HCT116 (cell line): ENCODE results near the gene CRB3. TPM values are rescaled to one million over a fixed set of nuclear protein-coding genes. Genes with fewer than 3 reads are reported as not detected.
A peak's percentile ranks its signal among the peaks of the same experiment; 100 is the strongest.

ENCODE experiments used
- ATAC-seq: fragments of 200-7000 bp; cut with Tn5 transposase; 2 replicates; pipeline ENCODE4 v1.9.1; 2020; ENCODE audit warnings: mild to moderate bottlenecking, moderate library complexity
- BruUV-seq: library from RNA; stranded (reverse); fragments of 400-500 nt; replicated peaks from 2 replicates; lab custom pipeline; 2021; lab: Mats Ljungman, UMichigan
- CTCF ChIA-PET: fragments of 300-600 bp; sonication (Branson Sonifier 250); formaldehyde crosslinking; loops from one replicate; lab custom pipeline; 2021; ENCODE audit warnings: antibody characterized with exemption; lab: Charles Lee
- POLR2A ChIA-PET: fragments of 300-600, 350-600 bp; sonication (Branson Sonifier 250); formaldehyde crosslinking; loops from one replicate; lab custom pipeline; 2021; ENCODE audit warnings: antibody characterized with exemption; lab: Charles Lee
- RAD21 ChIA-PET, 2 experiments: fragments of 300-600 bp; sonication (Branson Sonifier 250); formaldehyde crosslinking; loops; one replicate each; lab custom pipeline; 2023; ENCODE audit warnings: low total read pairs in 2 of 2; ENCODE audit not compliant: uncharacterized antibody in 2 of 2, unreplicated experiment in 2 of 2, low non-redundant PET in 1 of 2; lab: Charles Lee
- DNase-seq: peaks from one replicate; pipeline ENCODE4 v3.0.0-alpha.2; 2010; ENCODE audit warnings: low read depth, low spot score
- H2AFZ ChIP-seq: fragments of 200-600 bp; shearing (Covaris generic), sonication (generic); 2 replicates; pipeline ENCODE4 v1.6.1; 2017; ENCODE audit warnings: low read depth, mixed run types, mixed read lengths, antibody characterized with exemption, low read length; ENCODE audit not compliant: poor library complexity, severe bottlenecking
- H3K27ac ChIP-seq: 2 replicates; pipeline ENCODE4 v1.5.1; 2012; ENCODE audit warnings: low read depth, low read length
- H3K27me3 ChIP-seq: fragments of 200-600 bp; sonication (generic); 2 replicates; pipeline ENCODE4 v1.6.1; 2016; ENCODE audit warnings: mixed run types, low read length, mixed read lengths; ENCODE audit not compliant: insufficient read depth
- H3K36me3 ChIP-seq, 2 experiments: fragments of 200-500 bp in 1 of 2; fragments of 200-600 bp in 1 of 2; sonication (Bioruptor generic) in 1 of 2; sonication (generic) in 1 of 2; 2 replicates each; pipeline versions ENCODE4 v1.5.1 to v1.6.1; 2014 to 2016; ENCODE audit warnings: low read length in 2 of 2, inconsistent platforms in 1 of 2, mixed read lengths in 1 of 2, mixed run types in 1 of 2; ENCODE audit not compliant: insufficient read depth in 2 of 2, control insufficient read depth in 1 of 2
- H3K4me1 ChIP-seq, 2 experiments: fragments of 200-600 bp in 1 of 2; sonication (generic) in 1 of 2; 2 replicates each; pipeline versions ENCODE4 v1.5.1 to v1.6.1; 2012 to 2017; ENCODE audit warnings: low read length in 2 of 2, inconsistent platforms in 1 of 2, mild to moderate bottlenecking in 1 of 2, mixed read lengths in 1 of 2, mixed run types in 1 of 2, moderate library complexity in 1 of 2; ENCODE audit not compliant: insufficient read depth in 2 of 2, control insufficient read depth in 1 of 2
- H3K4me2 ChIP-seq: fragments of 200-600 bp; sonication (generic); 2 replicates; pipeline ENCODE4 v1.6.1; 2017; ENCODE audit warnings: mixed run types, low read length, mixed read lengths
- H3K4me3 ChIP-seq, 2 experiments: fragments of 200-600 bp in 1 of 2; sonication (generic) in 1 of 2; replicated peaks in 1 of 2; 2 replicates each; pipeline ENCODE4 v1.5.1; 2011 to 2016; ENCODE audit warnings: low read length in 2 of 2, control low read depth in 1 of 2, low read depth in 1 of 2, mild to moderate bottlenecking in 1 of 2, mixed read lengths in 1 of 2, mixed run types in 1 of 2
- H3K79me2 ChIP-seq: fragments of 200-600 bp; sonication (generic); 2 replicates; pipeline ENCODE4 v1.6.1; 2017; ENCODE audit warnings: mild to moderate bottlenecking, mixed run types, low read length, moderate library complexity, mixed read lengths; ENCODE audit not compliant: insufficient read depth
- H3K9ac ChIP-seq: fragments of 200-600 bp; sonication (generic); 2 replicates; pipeline ENCODE4 v1.6.1; 2016; ENCODE audit warnings: low read length, mixed read lengths
- H3K9me2 ChIP-seq: fragments of 200-600 bp; sonication (generic), shearing (Covaris generic); 2 replicates; pipeline ENCODE4 v1.6.1; 2017; ENCODE audit warnings: mixed run types, mild to moderate bottlenecking, moderate library complexity; ENCODE audit not compliant: insufficient read depth
- H3K9me3 ChIP-seq, 2 experiments: fragments of 200-500 bp in 1 of 2; fragments of 200-600 bp in 1 of 2; sonication (Bioruptor generic) in 1 of 2; sonication (generic) in 1 of 2; 2 replicates each; pipeline ENCODE4 v1.6.1; 2014 to 2017; ENCODE audit warnings: low read length in 2 of 2, mixed read lengths in 2 of 2, inconsistent platforms in 1 of 2, low read depth in 1 of 2, mild to moderate bottlenecking in 1 of 2, mixed run types in 1 of 2, moderate library complexity in 1 of 2; ENCODE audit not compliant: control insufficient read depth in 1 of 2, insufficient read depth in 1 of 2
- H4K20me1 ChIP-seq: fragments of 200-600 bp; sonication (generic), shearing (Covaris generic); 2 replicates; pipeline ENCODE4 v1.6.1; 2017; ENCODE audit warnings: mixed run types, mild to moderate bottlenecking, moderate library complexity; ENCODE audit not compliant: insufficient read depth
- EGR1 ChIP-seq: IDR thresholded peaks from 2 replicates; pipeline ENCODE4 v1.6.1; 2012; ENCODE audit warnings: low read depth
- EZH2phosphoT487 ChIP-seq: fragments of 200-600 bp; IDR thresholded peaks from 2 replicates; pipeline ENCODE4 v1.6.1; 2018; ENCODE audit warnings: antibody characterized with exemption, borderline replicate concordance
- FOSL1 ChIP-seq: IDR thresholded peaks from 2 replicates; pipeline ENCODE4 v1.6.1; 2012; ENCODE audit warnings: low read depth
- POLR2A ChIP-seq: IDR thresholded peaks from 2 replicates; pipeline ENCODE4 v1.7.0; 2011; ENCODE audit warnings: borderline replicate concordance; ENCODE audit not compliant: insufficient read depth, insufficient read length; ENCODE audit errors: extremely low read depth
- POLR2AphosphoS5 ChIP-seq: IDR thresholded peaks from 2 replicates; pipeline ENCODE4 v1.6.1; 2011; ENCODE audit warnings: mild to moderate bottlenecking, low read depth, low read length, moderate library complexity
- RAD21 ChIP-seq: IDR thresholded peaks from 2 replicates; pipeline ENCODE4 v1.6.1; 2012; ENCODE audit warnings: low read depth, mild to moderate bottlenecking
- SP1 ChIP-seq: IDR thresholded peaks from 2 replicates; pipeline ENCODE4 v1.6.1; 2012; ENCODE audit warnings: low read depth
- TCF7L2 ChIP-seq: IDR thresholded peaks from 2 replicates; pipeline ENCODE4 v1.7.0; 2011; ENCODE audit warnings: borderline replicate concordance, inconsistent platforms; ENCODE audit not compliant: insufficient read depth, insufficient read length; ENCODE audit errors: extremely low read depth
- YY1 ChIP-seq: IDR thresholded peaks from 2 replicates; pipeline ENCODE4 v1.6.1; 2011; ENCODE audit warnings: low read length, low read depth, moderate library complexity, mild to moderate bottlenecking; ENCODE audit not compliant: insufficient replicate concordance; ENCODE audit errors: extremely low read depth
- ZNF274 ChIP-seq: fragments of 200-500 bp; sonication (Bioruptor generic); IDR thresholded peaks from 2 replicates; pipeline ENCODE4 v1.6.1; 2014; ENCODE audit warnings: mild to moderate bottlenecking, low read depth, low read length, inconsistent platforms
- intact Hi-C: fragments of 100-400 bp; cut with micrococcal nuclease; formaldehyde crosslinking; loops from 2 replicates; pipeline ENCODE4 v1.10.0; 2022
- total RNA-seq: library from RNA; stranded (reverse); gene quantifications from one replicate; pipeline ENCODE4 v1.2.1, GENCODE V29; 2021; ENCODE audit not compliant: unreplicated experiment
- TF ChIP-seq, protein P1 (sequence below): IDR thresholded peaks from 2 replicates; pipeline ENCODE4 v1.6.1; 2012
- TF ChIP-seq, protein P2 (sequence below): IDR thresholded peaks from 2 replicates; pipeline ENCODE4 v1.6.1; 2012; ENCODE audit warnings: low read depth

The CRB3 gene
- total RNA-seq, 1 experiment from 2014 or later = 40.5 TPM

DNA sequence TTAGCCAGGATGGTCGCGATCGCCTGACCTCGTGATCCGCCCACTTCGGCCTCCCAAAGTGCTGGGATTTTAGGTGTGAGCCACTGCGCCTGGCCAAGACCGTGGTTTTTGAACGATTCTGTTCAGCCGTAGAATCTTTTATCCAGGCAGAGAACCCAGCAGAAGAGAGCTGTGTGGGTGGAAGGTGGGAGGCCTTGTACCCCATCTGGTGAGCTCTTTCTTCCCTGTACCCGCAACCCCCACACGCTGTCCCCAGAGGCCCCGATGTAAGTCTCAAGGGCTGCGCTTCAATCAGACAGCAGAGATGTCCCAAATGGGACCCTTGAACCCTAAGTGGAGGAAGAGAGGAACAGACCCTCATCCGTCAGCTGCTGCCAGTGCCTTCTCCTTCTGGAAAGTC lies 8.1 kb upstream of the CRB3 start:
- DNase-seq = no peak
- no peaks in the 10 kb centered on the region for H4K20me1 ChIP-seq
- H3K36me3 ChIP-seq = peaks cover 6 to 22% of the 10 kb centered on the region in 2 experiments; a peak in 3 of 4 replicates
- BruUV-seq = no TSS peak
- peaks cover 13 to 30% of the 10 kb centered on the region in 2 experiments for H3K4me1 ChIP-seq
- no peak overlapping the region for H3K27ac ChIP-seq
- H3K9ac ChIP-seq = no peak overlapping the region
- ChIA-PET POLR2A (no interaction called here), RAD21 (no interaction called here)
- H3K79me2 ChIP-seq = 0 out of 2 replicates have a peak, but pooled peaks cover 3% of the 10 kb centered on the region
- no peaks in the 10 kb centered on the region for H3K27me3 ChIP-seq
- no peak overlapping the region for H2AFZ ChIP-seq
- no peak overlapping the region for H3K4me2 ChIP-seq
- no peak overlapping the region for H3K4me3 ChIP-seq
- TF ChIP-seq TCF7L2 (no peak), SP1 (no peak), POLR2A (no peak), RAD21 (no peak)
- TF ChIP-seq, all 23 proteins: peak for 0
- H3K9me3 ChIP-seq = peaks cover 0 to 13% of the 10 kb centered on the region in 2 experiments; a peak in 2 of 4 replicates
- CTCF ChIA-PET = no interaction called here
- intact Hi-C loops = no loop called here
- no peak for ATAC-seq
- no peaks in the 10 kb centered on the region for H3K9me2 ChIP-seq

DNA sequence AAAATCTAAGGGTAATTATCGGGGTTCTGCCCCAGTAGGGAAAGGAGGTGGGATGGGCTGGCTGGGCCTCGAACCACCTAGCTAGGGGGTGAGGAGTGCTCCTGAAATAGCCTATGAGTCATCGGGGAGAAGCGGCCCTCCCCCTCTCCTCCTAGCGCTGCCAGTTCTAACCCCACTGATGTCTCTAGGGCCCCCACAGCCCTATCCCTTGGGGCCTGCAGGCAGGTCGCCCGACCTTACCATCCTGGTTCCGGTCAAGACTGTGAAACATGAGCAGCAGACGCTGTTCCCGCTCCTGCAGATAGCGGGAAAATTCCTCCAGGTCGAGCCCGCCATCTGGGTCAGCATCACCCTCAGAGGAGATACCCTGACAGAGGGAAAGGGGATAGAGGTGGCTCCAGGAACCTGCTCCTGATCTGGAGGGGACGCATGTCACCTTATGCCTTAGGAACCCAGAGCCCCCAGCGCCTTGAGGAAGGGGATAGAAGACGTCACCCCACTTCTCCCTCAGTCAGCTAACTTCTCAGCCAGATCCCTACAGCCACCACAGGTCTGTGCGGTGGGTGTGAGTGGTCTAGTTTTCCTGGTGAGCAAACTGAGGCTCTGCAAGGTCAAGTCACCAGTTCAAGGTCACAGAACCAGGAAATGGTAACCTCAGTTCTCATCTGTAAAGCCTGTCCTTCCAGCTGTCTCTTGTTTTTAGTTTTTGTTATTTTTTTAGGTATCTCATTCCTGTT lies 5.9 kb upstream of the CRB3 start:
- POLR2A ChIA-PET = no interaction called here
- ATAC-seq = no peak
- RAD21 ChIA-PET = no interaction called here
- no peaks in the 10 kb centered on the region for H3K27me3 ChIP-seq
- peak overlapping the region; percentile 71; the same call in 1 of the 2 replicates for H3K9ac ChIP-seq
- H3K9me2 ChIP-seq = no peaks in the 10 kb centered on the region
- H3K9me3 ChIP-seq = peaks cover 0 to 13% of the 10 kb centered on the region in 2 experiments; a peak in 2 of 4 replicates
- peak overlapping the region; percentile 62 for H3K27ac ChIP-seq
- H3K4me3 ChIP-seq = peak overlapping the region; percentile 66 to 88
- intact Hi-C loops = no loop called here
- no peak overlapping the region for H2AFZ ChIP-seq
- 0 out of 2 replicates have a peak, but pooled peaks cover 3% of the 10 kb centered on the region for H3K79me2 ChIP-seq
- H3K36me3 ChIP-seq = peaks cover 6 to 22% of the 10 kb centered on the region in 2 experiments; a peak in 3 of 4 replicates
- no peak for DNase-seq
- CTCF ChIA-PET = no interaction called here
- TSS peak; percentile 49 for BruUV-seq
- H4K20me1 ChIP-seq = no peaks in the 10 kb centered on the region
- peak overlapping the region; percentile 99 for H3K4me2 ChIP-seq
- H3K4me1 ChIP-seq = peaks cover 13 to 30% of the 10 kb centered on the region in 2 experiments
- TF ChIP-seq, protein P1, sequence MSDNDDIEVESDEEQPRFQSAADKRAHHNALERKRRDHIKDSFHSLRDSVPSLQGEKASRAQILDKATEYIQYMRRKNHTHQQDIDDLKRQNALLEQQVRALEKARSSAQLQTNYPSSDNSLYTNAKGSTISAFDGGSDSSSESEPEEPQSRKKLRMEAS = no peak
- no peak for TF ChIP-seq POLR2A
- TF ChIP-seq SP1 = no peak
- TF ChIP-seq, protein P2, sequence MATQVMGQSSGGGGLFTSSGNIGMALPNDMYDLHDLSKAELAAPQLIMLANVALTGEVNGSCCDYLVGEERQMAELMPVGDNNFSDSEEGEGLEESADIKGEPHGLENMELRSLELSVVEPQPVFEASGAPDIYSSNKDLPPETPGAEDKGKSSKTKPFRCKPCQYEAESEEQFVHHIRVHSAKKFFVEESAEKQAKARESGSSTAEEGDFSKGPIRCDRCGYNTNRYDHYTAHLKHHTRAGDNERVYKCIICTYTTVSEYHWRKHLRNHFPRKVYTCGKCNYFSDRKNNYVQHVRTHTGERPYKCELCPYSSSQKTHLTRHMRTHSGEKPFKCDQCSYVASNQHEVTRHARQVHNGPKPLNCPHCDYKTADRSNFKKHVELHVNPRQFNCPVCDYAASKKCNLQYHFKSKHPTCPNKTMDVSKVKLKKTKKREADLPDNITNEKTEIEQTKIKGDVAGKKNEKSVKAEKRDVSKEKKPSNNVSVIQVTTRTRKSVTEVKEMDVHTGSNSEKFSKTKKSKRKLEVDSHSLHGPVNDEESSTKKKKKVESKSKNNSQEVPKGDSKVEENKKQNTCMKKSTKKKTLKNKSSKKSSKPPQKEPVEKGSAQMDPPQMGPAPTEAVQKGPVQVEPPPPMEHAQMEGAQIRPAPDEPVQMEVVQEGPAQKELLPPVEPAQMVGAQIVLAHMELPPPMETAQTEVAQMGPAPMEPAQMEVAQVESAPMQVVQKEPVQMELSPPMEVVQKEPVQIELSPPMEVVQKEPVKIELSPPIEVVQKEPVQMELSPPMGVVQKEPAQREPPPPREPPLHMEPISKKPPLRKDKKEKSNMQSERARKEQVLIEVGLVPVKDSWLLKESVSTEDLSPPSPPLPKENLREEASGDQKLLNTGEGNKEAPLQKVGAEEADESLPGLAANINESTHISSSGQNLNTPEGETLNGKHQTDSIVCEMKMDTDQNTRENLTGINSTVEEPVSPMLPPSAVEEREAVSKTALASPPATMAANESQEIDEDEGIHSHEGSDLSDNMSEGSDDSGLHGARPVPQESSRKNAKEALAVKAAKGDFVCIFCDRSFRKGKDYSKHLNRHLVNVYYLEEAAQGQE = no peak
- TF ChIP-seq FOSL1 = no peak
- TF ChIP-seq POLR2AphosphoS5 = no peak
- TF ChIP-seq EGR1 = no peak
- TF ChIP-seq YY1 = no peak
- TF ChIP-seq RAD21 = no peak
- TF ChIP-seq EZH2phosphoT487 = no peak
- no peak for TF ChIP-seq ZNF274
